GM23338 (cell line): Measurements from ENCODE around the gene CSPG5. TPM values are rescaled to one million over a fixed set of nuclear protein-coding genes. Genes with fewer than 3 reads are reported as not detected.

ENCODE experiments used
- ATAC-seq: fragments of 200-7000 bp; cut with Tn5 transposase; 3 replicates; pipeline ENCODE4 v1.9.1; 2020
- DNase-seq: peaks from one replicate; pipeline ENCODE4 v3.0.0-alpha.2; 2015; ENCODE audit warnings: low spot score
- H2AFZ ChIP-seq: fragments of 200-600 bp; sonication (generic); 2 replicates; pipeline ENCODE4 v1.8.0; 2016; ENCODE audit warnings: antibody characterized with exemption, mild to moderate bottlenecking, moderate library complexity
- H3F3A ChIP-seq: fragments of 200-600 bp; sonication (generic); replicated peaks from 2 replicates; pipeline ENCODE4 v1.8.0; 2017; ENCODE audit warnings: antibody characterized with exemption, mixed run types, low read depth
- H3K27ac ChIP-seq: fragments of 200-600 bp; sonication (generic); 2 replicates; pipeline ENCODE4 v1.6.1; 2016; ENCODE audit warnings: low read depth
- H3K27me3 ChIP-seq: fragments of 200-600 bp; sonication (generic); 2 replicates; pipeline ENCODE4 v1.8.0; 2016; ENCODE audit warnings: mild to moderate bottlenecking, mixed run types, moderate library complexity; ENCODE audit not compliant: insufficient read depth
- H3K36me3 ChIP-seq: fragments of 200-600 bp; sonication (generic); 2 replicates; pipeline ENCODE4 v1.8.0; 2016; ENCODE audit warnings: mild to moderate bottlenecking; ENCODE audit not compliant: insufficient read depth
- H3K4me1 ChIP-seq: fragments of 200-600 bp; sonication (generic); 2 replicates; pipeline ENCODE4 v1.8.0; 2016; ENCODE audit warnings: mild to moderate bottlenecking, moderate library complexity; ENCODE audit not compliant: insufficient read depth
- H3K4me2 ChIP-seq: fragments of 200-600 bp; sonication (generic); 2 replicates; pipeline ENCODE4 v1.7.1; 2017; ENCODE audit warnings: mixed run types
- H3K4me3 ChIP-seq: fragments of 200-600 bp; sonication (generic); 2 replicates; pipeline ENCODE4 v1.6.1; 2016; ENCODE audit warnings: mixed run types
- H3K79me2 ChIP-seq: fragments of 200-600 bp; sonication (generic); replicated peaks from 2 replicates; pipeline ENCODE4 v1.8.0; 2017; ENCODE audit warnings: mild to moderate bottlenecking; ENCODE audit not compliant: insufficient read depth
- H3K9me2 ChIP-seq: fragments of 200-600 bp; sonication (generic); 2 replicates; pipeline ENCODE4 v1.8.0; 2017; ENCODE audit not compliant: insufficient read depth
- H4K20me1 ChIP-seq: fragments of 200-600 bp; sonication (generic); replicated peaks from 2 replicates; pipeline ENCODE4 v1.8.0; 2017; ENCODE audit warnings: mild to moderate bottlenecking; ENCODE audit not compliant: insufficient read depth
- H3K27ac Mint-ChIP-seq: 2 replicates; pipeline ENCODE4 v1.8.0; 2020; ENCODE audit warnings: inconsistent platforms, mild to moderate bottlenecking, moderate library complexity, mixed read lengths
- H3K27me3 Mint-ChIP-seq: 3 replicates; pipeline ENCODE4 v1.8.0; 2022; ENCODE audit warnings: low read depth, mild to moderate bottlenecking, moderate library complexity, mixed read lengths, inconsistent platforms; ENCODE audit not compliant: insufficient read depth, poor library complexity
- H3K36me3 Mint-ChIP-seq: 3 replicates; pipeline ENCODE4 v1.8.0; 2021; ENCODE audit warnings: low read depth, mild to moderate bottlenecking, inconsistent platforms, moderate library complexity, mixed read lengths
- H3K4me1 Mint-ChIP-seq: 3 replicates; pipeline ENCODE4 v1.8.0; 2020; ENCODE audit warnings: mild to moderate bottlenecking, inconsistent platforms, mixed read lengths
- H3K4me3 Mint-ChIP-seq: 3 replicates; pipeline ENCODE4 v1.8.0; 2021; ENCODE audit warnings: moderate library complexity, mild to moderate bottlenecking, inconsistent platforms, mixed read lengths
- H3K9me3 Mint-ChIP-seq: 3 replicates; pipeline ENCODE4 v1.8.0; 2020; ENCODE audit warnings: moderate library complexity, mild to moderate bottlenecking, inconsistent platforms, mixed read lengths
- CTCF ChIP-seq, 2 experiments: fragments of 200-600 bp in 1 of 2; sonication (generic) in 1 of 2; conservative IDR thresholded peaks; 2 replicates each; pipeline versions ENCODE4 v1.5.1 to v1.6.1; 2016 to 2017; ENCODE audit warnings: antibody characterized with exemption in 2 of 2, low read depth in 2 of 2, mild to moderate bottlenecking in 2 of 2, moderate library complexity in 1 of 2
- ETS1 ChIP-seq: IDR thresholded peaks from 2 replicates; pipeline ENCODE4 v1.6.1; 2016; ENCODE audit warnings: antibody characterized with exemption
- EZH2 ChIP-seq: fragments of 200-600 bp; sonication (generic); IDR thresholded peaks from one replicate; pipeline ENCODE4 v1.8.0; 2017; ENCODE audit warnings: antibody characterized with exemption, mild to moderate bottlenecking, low read depth; ENCODE audit not compliant: unreplicated experiment
- EZH2phosphoT487 ChIP-seq: fragments of 200-600 bp; sonication (generic); IDR thresholded peaks from one replicate; pipeline ENCODE4 v1.8.1; 2018; ENCODE audit warnings: antibody characterized with exemption; ENCODE audit not compliant: unreplicated experiment
- JUNB ChIP-seq: IDR thresholded peaks from one replicate; pipeline ENCODE4 v1.6.1; 2016; ENCODE audit warnings: antibody characterized with exemption; ENCODE audit not compliant: unreplicated experiment
- POLR2AphosphoS5 ChIP-seq: IDR thresholded peaks from 2 replicates; pipeline ENCODE4 v1.6.1; 2016; ENCODE audit warnings: antibody characterized with exemption, low read depth
- REST ChIP-seq: IDR thresholded peaks from one replicate; pipeline ENCODE4 v1.6.1; 2018; ENCODE audit warnings: antibody characterized with exemption; ENCODE audit not compliant: unreplicated experiment
- STAT1 ChIP-seq: IDR thresholded peaks from one replicate; pipeline ENCODE4 v1.6.1; 2016; ENCODE audit warnings: antibody characterized with exemption; ENCODE audit not compliant: unreplicated experiment
- polyA plus RNA-seq: library from polyadenylated mRNA; unstranded; fragments of >200 nt; fragmentation: Nextera tagmentation; extraction: Ambion mirVana; gene quantifications from 2 replicates; pipeline ENCODE4 v1.2.1, GENCODE V29; 2016
- small RNA-seq: library from RNA; depleted of rRNA; stranded (forward); fragments of <200 nt; gene quantifications from one replicate; pipeline ENCODE3, GENCODE V24; 2014; ENCODE audit warnings: low replicate concordance
- total RNA-seq: library from RNA; depleted of rRNA; stranded (reverse); fragments of >200 nt; shearing (Covaris generic); gene quantifications from 2 replicates; pipeline ENCODE4 v1.2.3, GENCODE V29; 2014; rRNA removed

Gene CSPG5
- total and polyA plus RNA-seq, 2 experiments from 2014 or later = 0.86 to 4.3 TPM

DNA sequence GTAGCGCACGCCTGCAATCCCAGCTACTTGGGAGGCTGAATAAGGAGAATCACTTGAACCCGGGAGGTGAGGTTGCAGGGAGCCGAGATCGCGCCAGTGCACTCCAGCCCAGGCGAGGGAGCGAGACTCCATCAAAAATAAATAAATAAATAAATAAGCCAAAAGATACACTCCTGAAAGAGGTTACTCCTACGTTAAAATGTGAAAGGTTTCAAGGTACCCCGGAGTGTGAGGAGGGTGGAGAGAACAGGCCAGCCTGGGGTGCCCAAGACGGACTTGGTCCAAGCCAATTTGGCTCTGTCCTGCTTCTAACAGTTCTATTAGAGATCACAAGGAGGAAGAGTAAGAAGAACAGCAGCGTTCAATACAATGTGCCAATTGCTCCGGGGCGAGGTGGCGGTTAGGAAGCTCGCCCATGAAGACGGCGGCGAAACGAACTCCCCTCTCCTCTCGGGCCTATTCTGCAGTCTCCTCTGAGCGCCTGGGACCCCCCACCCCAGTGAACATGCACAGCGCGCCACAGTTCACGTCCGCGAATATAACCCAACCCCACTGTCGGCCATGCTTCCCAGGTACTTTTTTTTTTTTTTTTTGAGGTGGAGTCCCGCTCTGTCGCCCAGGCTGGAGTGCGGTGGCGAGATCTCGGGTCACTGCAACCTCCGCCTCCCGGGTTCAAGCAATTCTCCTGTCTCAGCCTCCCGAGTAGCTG, 66.1 kb downstream of the CSPG5 start:
- Histone ChIP-seq H3K9me2 (no peaks in the 10 kb centered on the region), H3K27ac (peak overlapping the region; percentile 86), H3K79me2 (peaks cover 31% of the 10 kb centered on the region), H3K4me3 (peak overlapping the region; percentile 59), H3F3A (peaks cover 12% of the 10 kb centered on the region; the same call in 1 of the 2 replicates), H3K36me3 (peaks cover 7% of the 10 kb centered on the region; the same call in 1 of the 2 replicates), H3K4me2 (peak overlapping the region; percentile 90), H3K4me1 (peaks cover 17% of the 10 kb centered on the region), H4K20me1 (no peaks in the 10 kb centered on the region), H3K27me3 (no peaks in the 10 kb centered on the region), H2AFZ (peak overlapping the region; percentile 52; the same call in 1 of the 2 replicates)
- DNase-seq (peak; percentile 45), ATAC-seq (peak; percentile 16)
- Mint-ChIP-seq H3K9me3 (no peaks in the 10 kb centered on the region; the same call in 1 of the 3 replicates), H3K27me3 (peaks cover 19% of the 10 kb centered on the region), H3K27ac (peak overlapping the region; percentile 98), H3K4me3 (peak overlapping the region; percentile 99), H3K4me1 (peaks cover 13% of the 10 kb centered on the region), H3K36me3 (peaks cover 40% of the 10 kb centered on the region)
- TF ChIP-seq ETS1 (no peak), JUNB (no peak), REST (no peak), EZH2 (no peak), CTCF (conservative IDR thresholded peaks at IDR 0.05; ENCODE audit: low read depth in 2 of 2) (no peak), STAT1 (no peak), POLR2AphosphoS5 (no peak), EZH2phosphoT487 (no peak)

Small RNA genes lying within 50 kb of the gene (small RNA-seq; reads per million reads assigned to genes)
- not detected for gene RN7SL870P

Other genes with a start within 250 kb of the CSPG5 start
- gene PTPN23, start 197.8 kb downstream of the CSPG5 start, total RNA-seq = 33.9 and 48.8 TPM in 2 replicates
- gene PTPN23, start 197.8 kb downstream of the CSPG5 start, polyA plus RNA-seq = 14.3 and 16.1 TPM in 2 replicates
- gene SCAP, start 102.9 kb downstream of the CSPG5 start, total RNA-seq = 122 and 141 TPM in 2 replicates
- gene SCAP, start 102.9 kb downstream of the CSPG5 start, polyA plus RNA-seq = 30.7 and 35.5 TPM in 2 replicates
- 33.7 and 40.5 TPM in 2 replicates for gene ELP6, start 65.2 kb downstream of the CSPG5 start, total RNA-seq
- 41.6 and 42.8 TPM in 2 replicates for gene ELP6, start 65.2 kb downstream of the CSPG5 start, polyA plus RNA-seq
- gene SMARCC1, start 203.0 kb upstream of the CSPG5 start, total RNA-seq = 151 and 171 TPM in 2 replicates
- 93.7 and 105 TPM in 2 replicates for gene SMARCC1, start 203.0 kb upstream of the CSPG5 start, polyA plus RNA-seq
- 113 and 125 TPM in 2 replicates for gene DHX30, start 224.3 kb upstream of the CSPG5 start, total RNA-seq
- gene DHX30, start 224.3 kb upstream of the CSPG5 start, polyA plus RNA-seq = 47.5 and 52.8 TPM in 2 replicates